ENCODE measurements around the gene BARHL2.
A peak's percentile ranks its signal among the peaks of the same experiment; 100 is the strongest.

The BARHL2 gene

GRCh38 chr1:90748668-90749067 is 31.6 kb upstream of the BARHL2 start:
- no peak for DNase-seq (ENCODE audit: low read depth, low spot score)
- no peak for TF ChIP-seq CTCF (IDR thresholded peaks at IDR 0.05; ENCODE audit: low read depth, low read length)
- no peak overlapping the region for H3K4me3 ChIP-seq (ENCODE audit: low read depth, low read length)
- in situ Hi-C loops (cut with HindIII; ENCODE audit: low sequenced_read_pairs) = no loop called here

GRCh38 chr1:90746857-90747256 is 29.8 kb upstream of the BARHL2 start:
- in situ Hi-C loops (cut with HindIII; ENCODE audit: low sequenced_read_pairs) = no loop called here
- no peak overlapping the region for H3K4me3 ChIP-seq (ENCODE audit: low read depth, low read length)
- DNase-seq (ENCODE audit: low read depth, low spot score) = no peak
- no peak for TF ChIP-seq CTCF (IDR thresholded peaks at IDR 0.05; ENCODE audit: low read depth, low read length)

- no peak for TF ChIP-seq CTCF (IDR thresholded peaks at IDR 0.05; ENCODE audit: low read depth, low read length)
- DNase-seq (ENCODE audit: low read depth, low spot score) = no peak
- no peak overlapping the region for H3K4me3 ChIP-seq (ENCODE audit: low read depth, low read length)
- in situ Hi-C loops (cut with HindIII; ENCODE audit: low sequenced_read_pairs) = no loop called here
Observed at GRCh38 chr1:90745972-90746371, 28.9 kb upstream of the BARHL2 start.

- no peak for TF ChIP-seq CTCF (IDR thresholded peaks at IDR 0.05; ENCODE audit: low read depth, low read length)
- H3K4me3 ChIP-seq (ENCODE audit: low read depth, low read length) = no peak overlapping the region
- in situ Hi-C loops (cut with HindIII; ENCODE audit: low sequenced_read_pairs) = no loop called here
- no peak for DNase-seq (ENCODE audit: low read depth, low spot score)
Observed at GRCh38 chr1:90732136-90732535, 15.0 kb upstream of the BARHL2 start.

GRCh38 chr1:90731382-90732050 is 14.4 kb upstream of the BARHL2 start:
- DNase-seq (ENCODE audit: low read depth, low spot score) = no peak
- no peak overlapping the region for H3K4me3 ChIP-seq (ENCODE audit: low read depth, low read length)
- in situ Hi-C loops (cut with HindIII; ENCODE audit: low sequenced_read_pairs) = no loop called here
- no peak for TF ChIP-seq CTCF (IDR thresholded peaks at IDR 0.05; ENCODE audit: low read depth, low read length)

- no peak for TF ChIP-seq CTCF (IDR thresholded peaks at IDR 0.05; ENCODE audit: low read depth, low read length)
- in situ Hi-C loops (cut with HindIII; ENCODE audit: low sequenced_read_pairs) = no loop called here
- DNase-seq (ENCODE audit: low read depth, low spot score) = peak; percentile 20
- H3K4me3 ChIP-seq (ENCODE audit: low read depth, low read length) = no peak overlapping the region
Observed at GRCh38 chr1:90730243-90731022, 13.3 kb upstream of the BARHL2 start.
